Measurements from ENCODE around the gene TSACC. TPM values are rescaled to one million over a fixed set of nuclear protein-coding genes. Genes with fewer than 3 reads are reported as not detected.
A peak's percentile ranks its signal among the peaks of the same experiment; 100 is the strongest.

Gene TSACC
- total and polyA plus RNA-seq, 10 of the 15 experiments (the other 5 are each of a cell fraction or from before 2014, with no cell fraction given): 0.25 to 2.8 (median 0.92) TPM; not detected in 4

GRCh38 chr1:156305215-156305614 is 33.1 kb upstream of the TSACC start (continued):
- TF ChIP-seq, protein P1, sequence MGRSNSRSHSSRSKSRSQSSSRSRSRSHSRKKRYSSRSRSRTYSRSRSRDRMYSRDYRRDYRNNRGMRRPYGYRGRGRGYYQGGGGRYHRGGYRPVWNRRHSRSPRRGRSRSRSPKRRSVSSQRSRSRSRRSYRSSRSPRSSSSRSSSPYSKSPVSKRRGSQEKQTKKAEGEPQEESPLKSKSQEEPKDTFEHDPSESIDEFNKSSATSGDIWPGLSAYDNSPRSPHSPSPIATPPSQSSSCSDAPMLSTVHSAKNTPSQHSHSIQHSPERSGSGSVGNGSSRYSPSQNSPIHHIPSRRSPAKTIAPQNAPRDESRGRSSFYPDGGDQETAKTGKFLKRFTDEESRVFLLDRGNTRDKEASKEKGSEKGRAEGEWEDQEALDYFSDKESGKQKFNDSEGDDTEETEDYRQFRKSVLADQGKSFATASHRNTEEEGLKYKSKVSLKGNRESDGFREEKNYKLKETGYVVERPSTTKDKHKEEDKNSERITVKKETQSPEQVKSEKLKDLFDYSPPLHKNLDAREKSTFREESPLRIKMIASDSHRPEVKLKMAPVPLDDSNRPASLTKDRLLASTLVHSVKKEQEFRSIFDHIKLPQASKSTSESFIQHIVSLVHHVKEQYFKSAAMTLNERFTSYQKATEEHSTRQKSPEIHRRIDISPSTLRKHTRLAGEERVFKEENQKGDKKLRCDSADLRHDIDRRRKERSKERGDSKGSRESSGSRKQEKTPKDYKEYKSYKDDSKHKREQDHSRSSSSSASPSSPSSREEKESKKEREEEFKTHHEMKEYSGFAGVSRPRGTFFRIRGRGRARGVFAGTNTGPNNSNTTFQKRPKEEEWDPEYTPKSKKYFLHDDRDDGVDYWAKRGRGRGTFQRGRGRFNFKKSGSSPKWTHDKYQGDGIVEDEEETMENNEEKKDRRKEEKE (IDR thresholded peaks at IDR 0.05): no peak
- TF ChIP-seq SIN3A (IDR thresholded peaks at IDR 0.05; ENCODE audit: low read depth, low read length): no peak

DNA sequence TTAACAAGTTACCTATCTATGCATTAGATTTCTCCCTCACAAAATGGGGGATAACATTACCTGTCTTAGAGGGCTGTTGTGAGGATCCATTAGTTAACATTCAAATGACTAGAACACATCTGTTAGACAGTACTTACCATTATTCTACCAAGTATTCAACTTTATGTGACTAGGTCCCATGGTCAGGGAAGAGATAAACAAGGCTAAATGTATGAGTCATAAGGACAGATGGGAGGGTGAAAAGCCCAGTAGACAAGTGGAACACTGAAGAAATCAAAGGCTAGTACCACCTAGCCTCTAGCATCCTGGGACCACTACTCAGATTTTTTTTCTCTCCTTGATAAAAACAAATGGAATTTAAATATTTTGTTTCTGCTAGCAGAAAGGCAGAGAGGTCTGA is 30.2 kb upstream of the TSACC start:
- H3K4me2 ChIP-seq (ENCODE audit: control insufficient read depth, insufficient read depth): no peak overlapping the region
- no peak for ATAC-seq
- H3K36me3 ChIP-seq (ENCODE audit: control insufficient read depth in 2 of 2, insufficient read depth in 2 of 2, low read length in 1 of 2): peaks cover 16 to 36% of the 10 kb centered on the region in 2 experiments
- ChIA-PET CTCF (interaction anchor here (1.3 to 2.1 kb wide), 3 partner anchors 11 to 78 kb away, joined by 3 to 7 read pairs (median 3); partner anchors contain the start of gene SMG5), POLR2A (interaction anchor here (0.8 kb wide), 1 partner anchor 24 kb away, joined by 3 read pairs; the partner anchor contains the start of gene TMEM79), SMC1A (ENCODE audit: uncharacterized antibody, unreplicated experiment) (interaction anchor here (1.1 kb wide), 1 partner anchor 162 kb away, joined by 5 read pairs; no protein-coding TSS in a partner anchor), RAD21 (ENCODE audit: unreplicated experiment) (no interaction called here)
- H3K9ac ChIP-seq (ENCODE audit: control insufficient read depth, insufficient read depth, low read length): no peak overlapping the region
- intact Hi-C loops (cut with micrococcal nuclease; ENCODE audit: unreplicated experiment): no loop called here
- no peak for DNase-seq (ENCODE audit: low read depth, low spot score)
- TF ChIP-seq NBN (IDR thresholded peaks at IDR 0.05) (no peak), SREBF1 (IDR thresholded peaks at IDR 0.05; ENCODE audit: low read length) (no peak), LARP7 (IDR thresholded peaks at IDR 0.05) (no peak), KAT2A (conservative IDR thresholded peaks at IDR 0.05; ENCODE audit: control insufficient read depth, low read depth, low read length) (no peak), NR2C2 (IDR thresholded peaks at IDR 0.05; ENCODE audit: borderline replicate concordance, control insufficient read depth, insufficient read length, low read depth) (no peak), SMC3 (IDR thresholded peaks at IDR 0.05; ENCODE audit: borderline replicate concordance, low read length) (no peak), NFIC (IDR thresholded peaks at IDR 0.05; ENCODE audit: low read depth, low read length) (no peak), POLR2AphosphoS5 (IDR thresholded peaks at IDR 0.05; ENCODE audit: low read length) (no peak)
- TF ChIP-seq, protein P2, sequence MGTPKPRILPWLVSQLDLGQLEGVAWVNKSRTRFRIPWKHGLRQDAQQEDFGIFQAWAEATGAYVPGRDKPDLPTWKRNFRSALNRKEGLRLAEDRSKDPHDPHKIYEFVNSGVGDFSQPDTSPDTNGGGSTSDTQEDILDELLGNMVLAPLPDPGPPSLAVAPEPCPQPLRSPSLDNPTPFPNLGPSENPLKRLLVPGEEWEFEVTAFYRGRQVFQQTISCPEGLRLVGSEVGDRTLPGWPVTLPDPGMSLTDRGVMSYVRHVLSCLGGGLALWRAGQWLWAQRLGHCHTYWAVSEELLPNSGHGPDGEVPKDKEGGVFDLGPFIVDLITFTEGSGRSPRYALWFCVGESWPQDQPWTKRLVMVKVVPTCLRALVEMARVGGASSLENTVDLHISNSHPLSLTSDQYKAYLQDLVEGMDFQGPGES (IDR thresholded peaks at IDR 0.05): no peak
- TF ChIP-seq, protein P3, sequence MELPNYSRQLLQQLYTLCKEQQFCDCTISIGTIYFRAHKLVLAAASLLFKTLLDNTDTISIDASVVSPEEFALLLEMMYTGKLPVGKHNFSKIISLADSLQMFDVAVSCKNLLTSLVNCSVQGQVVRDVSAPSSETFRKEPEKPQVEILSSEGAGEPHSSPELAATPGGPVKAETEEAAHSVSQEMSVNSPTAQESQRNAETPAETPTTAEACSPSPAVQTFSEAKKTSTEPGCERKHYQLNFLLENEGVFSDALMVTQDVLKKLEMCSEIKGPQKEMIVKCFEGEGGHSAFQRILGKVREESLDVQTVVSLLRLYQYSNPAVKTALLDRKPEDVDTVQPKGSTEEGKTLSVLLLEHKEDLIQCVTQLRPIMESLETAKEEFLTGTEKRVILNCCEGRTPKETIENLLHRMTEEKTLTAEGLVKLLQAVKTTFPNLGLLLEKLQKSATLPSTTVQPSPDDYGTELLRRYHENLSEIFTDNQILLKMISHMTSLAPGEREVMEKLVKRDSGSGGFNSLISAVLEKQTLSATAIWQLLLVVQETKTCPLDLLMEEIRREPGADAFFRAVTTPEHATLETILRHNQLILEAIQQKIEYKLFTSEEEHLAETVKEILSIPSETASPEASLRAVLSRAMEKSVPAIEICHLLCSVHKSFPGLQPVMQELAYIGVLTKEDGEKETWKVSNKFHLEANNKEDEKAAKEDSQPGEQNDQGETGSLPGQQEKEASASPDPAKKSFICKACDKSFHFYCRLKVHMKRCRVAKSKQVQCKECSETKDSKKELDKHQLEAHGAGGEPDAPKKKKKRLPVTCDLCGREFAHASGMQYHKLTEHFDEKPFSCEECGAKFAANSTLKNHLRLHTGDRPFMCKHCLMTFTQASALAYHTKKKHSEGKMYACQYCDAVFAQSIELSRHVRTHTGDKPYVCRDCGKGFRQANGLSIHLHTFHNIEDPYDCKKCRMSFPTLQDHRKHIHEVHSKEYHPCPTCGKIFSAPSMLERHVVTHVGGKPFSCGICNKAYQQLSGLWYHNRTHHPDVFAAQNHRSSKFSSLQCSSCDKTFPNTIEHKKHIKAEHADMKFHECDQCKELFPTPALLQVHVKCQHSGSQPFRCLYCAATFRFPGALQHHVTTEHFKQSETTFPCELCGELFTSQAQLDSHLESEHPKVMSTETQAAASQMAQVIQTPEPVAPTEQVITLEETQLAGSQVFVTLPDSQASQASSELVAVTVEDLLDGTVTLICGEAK (IDR thresholded peaks at IDR 0.05; ENCODE audit: borderline replicate concordance): no peak
- TF ChIP-seq, protein P4, sequence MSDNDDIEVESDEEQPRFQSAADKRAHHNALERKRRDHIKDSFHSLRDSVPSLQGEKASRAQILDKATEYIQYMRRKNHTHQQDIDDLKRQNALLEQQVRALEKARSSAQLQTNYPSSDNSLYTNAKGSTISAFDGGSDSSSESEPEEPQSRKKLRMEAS (IDR thresholded peaks at IDR 0.05; ENCODE audit: low read depth, low read length): no peak
- TF ChIP-seq, protein P5, sequence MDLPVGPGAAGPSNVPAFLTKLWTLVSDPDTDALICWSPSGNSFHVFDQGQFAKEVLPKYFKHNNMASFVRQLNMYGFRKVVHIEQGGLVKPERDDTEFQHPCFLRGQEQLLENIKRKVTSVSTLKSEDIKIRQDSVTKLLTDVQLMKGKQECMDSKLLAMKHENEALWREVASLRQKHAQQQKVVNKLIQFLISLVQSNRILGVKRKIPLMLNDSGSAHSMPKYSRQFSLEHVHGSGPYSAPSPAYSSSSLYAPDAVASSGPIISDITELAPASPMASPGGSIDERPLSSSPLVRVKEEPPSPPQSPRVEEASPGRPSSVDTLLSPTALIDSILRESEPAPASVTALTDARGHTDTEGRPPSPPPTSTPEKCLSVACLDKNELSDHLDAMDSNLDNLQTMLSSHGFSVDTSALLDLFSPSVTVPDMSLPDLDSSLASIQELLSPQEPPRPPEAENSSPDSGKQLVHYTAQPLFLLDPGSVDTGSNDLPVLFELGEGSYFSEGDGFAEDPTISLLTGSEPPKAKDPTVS (IDR thresholded peaks at IDR 0.05; ENCODE audit: low read depth, low read length): no peak
- BruUV-seq (replicated peaks): TSS peak; percentile 13
- in situ Hi-C loops (cut with MboI): no loop called here
- no peak overlapping the region for H3K27ac ChIP-seq (ENCODE audit: control insufficient read depth, insufficient read depth)
- H3K79me2 ChIP-seq (ENCODE audit: control insufficient read depth, insufficient read depth, low read length): no peaks in the 10 kb centered on the region
- no peak overlapping the region for H2AFZ ChIP-seq (ENCODE audit: control insufficient read depth, low read depth, low read length)
- no peaks in the 10 kb centered on the region for H4K20me1 ChIP-seq (ENCODE audit: control insufficient read depth, insufficient read depth)
- no peak for FAIRE-seq
- no peaks in the 10 kb centered on the region for H3K9me3 ChIP-seq (replicated peaks; ENCODE audit: control insufficient read depth, insufficient read depth, low read length)
- H3K27me3 ChIP-seq (replicated peaks in 1 of 2; ENCODE audit: control insufficient read depth in 2 of 2, insufficient read depth in 2 of 2, low read length in 1 of 2): no peaks in the 10 kb centered on the region
- H3K4me3 ChIP-seq: no peak overlapping the region
- H3K4me1 ChIP-seq (ENCODE audit: control insufficient read depth, insufficient read depth, low read length): no peaks in the 10 kb centered on the region

Measured in GM12878 (cell line).